ENCODE results near the gene RBX1.
"Not testable (repeated sequence)": the region's sequence is repeated elsewhere in the genome, so short reads cannot be mapped to it uniquely, and the experiment has no call there.

DNA sequence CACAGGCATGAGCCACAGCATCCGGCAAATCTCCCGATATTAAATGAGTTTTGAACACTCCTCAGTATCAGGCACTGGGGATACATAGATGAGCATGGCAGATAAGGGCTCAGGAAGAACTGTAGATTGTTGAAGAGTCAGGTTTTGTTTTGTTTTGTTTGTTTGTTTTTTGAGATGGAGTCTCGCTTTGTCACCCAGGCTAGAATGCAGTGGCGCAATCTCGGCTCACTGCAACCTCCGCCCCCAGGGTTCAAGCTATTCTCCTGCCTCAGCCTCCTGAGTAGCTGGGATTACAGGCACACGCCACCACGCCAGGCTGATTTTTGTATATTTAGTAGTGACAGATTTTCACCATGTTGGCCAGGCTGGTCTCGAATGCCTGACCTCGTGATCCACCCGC, 51.2 kb downstream of the RBX1 start:
- TF ChIP-seq YY1 (tag by site-specific recombination; IDR thresholded peaks at IDR 0.05); ZNF10 (tag by site-specific recombination; IDR thresholded peaks at IDR 0.05); ZNF174 (tag by site-specific recombination; IDR thresholded peaks at IDR 0.05); ATF2 (tag by site-specific recombination; IDR thresholded peaks at IDR 0.05; ENCODE audit: low read depth); ZNF626 (tag by site-specific recombination; IDR thresholded peaks at IDR 0.05); GLI4 (tag by site-specific recombination; IDR thresholded peaks at IDR 0.05); HOXC10 (CRISPR knock-in tag; IDR thresholded peaks at IDR 0.05); ZNF521 (tag by site-specific recombination; IDR thresholded peaks at IDR 0.05); ZNF132 (tag by site-specific recombination; IDR thresholded peaks at IDR 0.05; ENCODE audit: borderline replicate concordance); KLF9 (tag by site-specific recombination; IDR thresholded peaks at IDR 0.05; ENCODE audit: low read depth); ZNF121 (tag by site-specific recombination; IDR thresholded peaks at IDR 0.05); REPIN1 (tag by site-specific recombination; IDR thresholded peaks at IDR 0.05; ENCODE audit: low read depth): not testable (repeated sequence)
- TF ChIP-seq, protein P1, sequence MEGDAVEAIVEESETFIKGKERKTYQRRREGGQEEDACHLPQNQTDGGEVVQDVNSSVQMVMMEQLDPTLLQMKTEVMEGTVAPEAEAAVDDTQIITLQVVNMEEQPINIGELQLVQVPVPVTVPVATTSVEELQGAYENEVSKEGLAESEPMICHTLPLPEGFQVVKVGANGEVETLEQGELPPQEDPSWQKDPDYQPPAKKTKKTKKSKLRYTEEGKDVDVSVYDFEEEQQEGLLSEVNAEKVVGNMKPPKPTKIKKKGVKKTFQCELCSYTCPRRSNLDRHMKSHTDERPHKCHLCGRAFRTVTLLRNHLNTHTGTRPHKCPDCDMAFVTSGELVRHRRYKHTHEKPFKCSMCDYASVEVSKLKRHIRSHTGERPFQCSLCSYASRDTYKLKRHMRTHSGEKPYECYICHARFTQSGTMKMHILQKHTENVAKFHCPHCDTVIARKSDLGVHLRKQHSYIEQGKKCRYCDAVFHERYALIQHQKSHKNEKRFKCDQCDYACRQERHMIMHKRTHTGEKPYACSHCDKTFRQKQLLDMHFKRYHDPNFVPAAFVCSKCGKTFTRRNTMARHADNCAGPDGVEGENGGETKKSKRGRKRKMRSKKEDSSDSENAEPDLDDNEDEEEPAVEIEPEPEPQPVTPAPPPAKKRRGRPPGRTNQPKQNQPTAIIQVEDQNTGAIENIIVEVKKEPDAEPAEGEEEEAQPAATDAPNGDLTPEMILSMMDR (tag by site-specific recombination; IDR thresholded peaks at IDR 0.05), result not testable (repeated sequence)
- TF ChIP-seq, protein P2, sequence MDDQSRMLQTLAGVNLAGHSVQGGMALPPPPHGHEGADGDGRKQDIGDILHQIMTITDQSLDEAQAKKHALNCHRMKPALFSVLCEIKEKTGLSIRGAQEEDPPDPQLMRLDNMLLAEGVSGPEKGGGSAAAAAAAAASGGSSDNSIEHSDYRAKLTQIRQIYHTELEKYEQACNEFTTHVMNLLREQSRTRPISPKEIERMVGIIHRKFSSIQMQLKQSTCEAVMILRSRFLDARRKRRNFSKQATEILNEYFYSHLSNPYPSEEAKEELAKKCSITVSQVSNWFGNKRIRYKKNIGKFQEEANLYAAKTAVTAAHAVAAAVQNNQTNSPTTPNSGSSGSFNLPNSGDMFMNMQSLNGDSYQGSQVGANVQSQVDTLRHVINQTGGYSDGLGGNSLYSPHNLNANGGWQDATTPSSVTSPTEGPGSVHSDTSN (CRISPR knock-in tag; IDR thresholded peaks at IDR 0.05), result not testable (repeated sequence)

Measured in HEK293 (cell line).